HEK293 (cell line): Measurements from ENCODE around the gene ITGB6.
"Not testable (repeated sequence)": the region's sequence is repeated elsewhere in the genome, so short reads cannot be mapped to it uniquely, and the experiment has no call there.

Experiments used
- CTCF ChIA-PET: fragments of 350-600 bp; formaldehyde crosslinking; extraction: SDS; loops from one replicate; lab custom pipeline; 2021; ENCODE audit warnings: antibody characterized with exemption; lab: Yijun Ruan, JAX
- POLR2A ChIA-PET: fragments of 300-600 bp; formaldehyde crosslinking; extraction: SDS; loops from one replicate; lab custom pipeline; 2020; ENCODE audit warnings: antibody characterized with exemption, inconsistent platforms; lab: Yijun Ruan, JAX
- H3K27ac ChIP-seq: fragments of 200-500 bp; sonication (Bioruptor generic); 2 replicates; pipeline ENCODE4 v1.5.1; 2014; ENCODE audit warnings: low read depth, low read length, control low read depth, inconsistent platforms; ENCODE audit errors: extremely low read depth
- H3K36me3 ChIP-seq, 2 experiments: fragments of 200-500 bp in 1 of 2; sonication (Bioruptor generic) in 1 of 2; 1 replicate in 1 of 2; 2 replicates in 1 of 2; pipeline ENCODE4 v1.5.1; 2014 to 2017; ENCODE audit warnings: inconsistent platforms in 2 of 2, low read length in 2 of 2; ENCODE audit not compliant: control insufficient read depth in 2 of 2, insufficient read depth in 1 of 2
- H3K4me1 ChIP-seq: fragments of 200-500 bp; sonication (Bioruptor generic); 2 replicates; pipeline ENCODE4 v1.5.1; 2014; ENCODE audit warnings: mild to moderate bottlenecking, low read length, inconsistent platforms; ENCODE audit not compliant: control insufficient read depth, insufficient read depth
- H3K4me3 ChIP-seq: 2 replicates; pipeline ENCODE4 v1.5.1; 2011; ENCODE audit warnings: low read depth, mild to moderate bottlenecking, control low read depth, low read length, moderate library complexity
- H3K9me3 ChIP-seq: fragments of 200-500 bp; sonication (Bioruptor generic); 2 replicates; pipeline ENCODE4 v1.5.1; 2014; ENCODE audit warnings: low read depth, low read length, inconsistent platforms; ENCODE audit not compliant: control insufficient read depth, insufficient read depth
- GLIS1 ChIP-seq: fragments of 450-650 bp; formaldehyde crosslinking; IDR thresholded peaks from 2 replicates; pipeline ENCODE4 v1.5.1; 2016; ENCODE audit warnings: missing biosample characterization, missing genetic modification characterization
- HOXC10 ChIP-seq: sonication (generic); formaldehyde crosslinking; IDR thresholded peaks from 2 replicates; pipeline ENCODE4 v1.8.1; 2023; ENCODE audit warnings: mild to moderate bottlenecking, missing genetic modification reagents
- IKZF3 ChIP-seq: fragments of 450-650 bp; IDR thresholded peaks from 2 replicates; pipeline ENCODE4 v1.5.0; 2018; ENCODE audit warnings: missing biosample characterization, mild to moderate bottlenecking, missing genetic modification characterization, moderate library complexity
- KLF16 ChIP-seq: fragments of 450-650 bp; formaldehyde crosslinking; IDR thresholded peaks from 2 replicates; pipeline ENCODE4 v1.5.1; 2017; ENCODE audit warnings: missing biosample characterization, missing genetic modification characterization
- KLF17 ChIP-seq: fragments of 450-650 bp; formaldehyde crosslinking; IDR thresholded peaks from 2 replicates; pipeline ENCODE4 v1.5.1; 2016; ENCODE audit warnings: missing biosample characterization, missing genetic modification characterization
- OSR2 ChIP-seq: fragments of 450-650 bp; formaldehyde crosslinking; IDR thresholded peaks from 2 replicates; pipeline ENCODE4 v1.5.1; 2016; ENCODE audit warnings: missing biosample characterization, missing genetic modification characterization
- SP3 ChIP-seq: fragments of 450-650 bp; formaldehyde crosslinking; IDR thresholded peaks from 2 replicates; pipeline ENCODE4 v1.5.1; 2016; ENCODE audit warnings: missing biosample characterization, missing genetic modification characterization
- ZFP41 ChIP-seq: fragments of 450-650 bp; formaldehyde crosslinking; IDR thresholded peaks from 2 replicates; pipeline ENCODE4 v1.5.1; 2016; ENCODE audit warnings: missing biosample characterization, missing genetic modification characterization, borderline replicate concordance
- ZNF121 ChIP-seq: fragments of 450-650 bp; formaldehyde crosslinking; IDR thresholded peaks from 2 replicates; pipeline ENCODE4 v1.5.1; 2016; ENCODE audit warnings: missing biosample characterization, missing genetic modification characterization
- ZNF157 ChIP-seq: fragments of 450-650 bp; formaldehyde crosslinking; IDR thresholded peaks from 2 replicates; pipeline ENCODE4 v1.5.1; 2016; ENCODE audit warnings: missing biosample characterization, missing genetic modification characterization
- ZNF239 ChIP-seq: fragments of 450-650 bp; formaldehyde crosslinking; IDR thresholded peaks from 2 replicates; pipeline ENCODE4 v1.5.1; 2016; ENCODE audit warnings: missing biosample characterization, missing genetic modification characterization
- ZNF292 ChIP-seq: fragments of 450-650 bp; formaldehyde crosslinking; IDR thresholded peaks from 2 replicates; pipeline ENCODE4 v1.5.1; 2016; ENCODE audit warnings: low read depth, missing biosample characterization, missing genetic modification characterization, borderline replicate concordance
- ZNF341 ChIP-seq: fragments of 450-650 bp; formaldehyde crosslinking; IDR thresholded peaks from 2 replicates; pipeline ENCODE4; 2016; ENCODE audit warnings: low read depth, missing biosample characterization, missing genetic modification characterization
- ZNF391 ChIP-seq: fragments of 450-650 bp; formaldehyde crosslinking; IDR thresholded peaks from 2 replicates; pipeline ENCODE4 v1.5.1; 2016; ENCODE audit warnings: low read depth, missing biosample characterization, missing genetic modification characterization, borderline replicate concordance
- ZNF433 ChIP-seq: fragments of 450-650 bp; formaldehyde crosslinking; IDR thresholded peaks from 2 replicates; pipeline ENCODE4 v1.5.1; 2016; ENCODE audit warnings: missing biosample characterization, missing genetic modification characterization, low read depth
- ZNF488 ChIP-seq: fragments of 450-650 bp; formaldehyde crosslinking; IDR thresholded peaks from 2 replicates; pipeline ENCODE4 v1.5.1; 2016; ENCODE audit warnings: missing biosample characterization, missing genetic modification characterization
- ZNF596 ChIP-seq: fragments of 450-650 bp; IDR thresholded peaks from 2 replicates; pipeline ENCODE4 v1.5.0; 2018; ENCODE audit warnings: missing biosample characterization, mild to moderate bottlenecking, missing genetic modification characterization, moderate library complexity
- ZSCAN18 ChIP-seq: fragments of 450-650 bp; formaldehyde crosslinking; IDR thresholded peaks from 2 replicates; pipeline ENCODE4 v1.5.1; 2016; ENCODE audit warnings: missing biosample characterization, missing genetic modification characterization
- TF ChIP-seq, protein P1 (sequence below): fragments of 450-650 bp; formaldehyde crosslinking; IDR thresholded peaks from 2 replicates; pipeline ENCODE4 v1.5.0; 2017; ENCODE audit warnings: missing biosample characterization, missing genetic modification characterization, borderline replicate concordance

Gene ITGB6

DNA sequence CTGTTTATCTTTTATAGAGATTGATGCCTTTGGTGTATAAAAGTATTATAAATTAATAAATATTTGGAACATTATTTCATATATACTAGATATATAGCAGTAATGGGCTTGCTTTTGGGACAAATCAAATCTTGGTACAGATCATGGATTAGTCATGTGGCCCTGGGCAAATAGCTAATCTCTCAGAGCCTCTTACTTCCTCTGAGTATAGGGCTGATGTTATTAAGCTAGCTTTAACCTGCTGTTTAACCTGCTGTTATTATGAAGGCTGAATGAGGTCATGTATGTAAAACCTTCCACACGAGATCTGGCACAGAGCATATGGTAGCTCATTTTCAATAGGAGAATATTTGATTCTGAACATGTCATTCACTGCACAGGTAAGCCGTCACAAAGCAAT is 5.7 kb downstream of the ITGB6 start:
- no peak for TF ChIP-seq ZNF157
- TF ChIP-seq ZNF292 (tag by site-specific recombination): no peak
- Histone ChIP-seq H3K9me3 (no peaks in the 10 kb centered on the region), H3K4me3 (no peak overlapping the region), H3K4me1 (no peaks in the 10 kb centered on the region), H3K27ac (no peak overlapping the region), H3K36me3 (no peaks in the 10 kb centered on the region)
- CTCF ChIA-PET: interaction anchor here (2.4 kb wide), 1 partner anchor 16 kb away, joined by 9 read pairs; no protein-coding TSS in a partner anchor
- POLR2A ChIA-PET: no interaction called here

- H3K36me3 ChIP-seq, CTCF ChIA-PET, H3K27ac ChIP-seq, H3K4me1 ChIP-seq, H3K4me3 ChIP-seq, POLR2A ChIA-PET, H3K9me3 ChIP-seq: not testable (repeated sequence)
Observed at GRCh38 chr2:160181146-160181836, 18.8 kb downstream of the ITGB6 start.

GRCh38 chr2:160180690-160181089 is 19.4 kb downstream of the ITGB6 start:
- H3K4me3 ChIP-seq, H3K4me1 ChIP-seq, POLR2A ChIA-PET: not testable (repeated sequence)

GRCh38 chr2:160180172-160180571 is 19.9 kb downstream of the ITGB6 start:
- CTCF ChIA-PET: no interaction called here
- TF ChIP-seq KLF17 (tag by site-specific recombination): no peak
- TF ChIP-seq OSR2 (tag by site-specific recombination): no peak
- no peak for TF ChIP-seq ZNF433 (tag by site-specific recombination)
- TF ChIP-seq SP3 (tag by site-specific recombination): no peak
- no peak for TF ChIP-seq IKZF3 (tag by site-specific recombination)
- TF ChIP-seq KLF16: no peak
- no peak for TF ChIP-seq ZFP41
- TF ChIP-seq ZNF121 (tag by site-specific recombination): no peak
- no peak for TF ChIP-seq GLIS1 (tag by site-specific recombination)
- no peak for TF ChIP-seq ZSCAN18 (tag by site-specific recombination)
- TF ChIP-seq ZNF341 (tag by site-specific recombination): no peak
- no peak for TF ChIP-seq HOXC10
- TF ChIP-seq ZNF596 (tag by site-specific recombination): no peak
- TF ChIP-seq, protein P1, sequence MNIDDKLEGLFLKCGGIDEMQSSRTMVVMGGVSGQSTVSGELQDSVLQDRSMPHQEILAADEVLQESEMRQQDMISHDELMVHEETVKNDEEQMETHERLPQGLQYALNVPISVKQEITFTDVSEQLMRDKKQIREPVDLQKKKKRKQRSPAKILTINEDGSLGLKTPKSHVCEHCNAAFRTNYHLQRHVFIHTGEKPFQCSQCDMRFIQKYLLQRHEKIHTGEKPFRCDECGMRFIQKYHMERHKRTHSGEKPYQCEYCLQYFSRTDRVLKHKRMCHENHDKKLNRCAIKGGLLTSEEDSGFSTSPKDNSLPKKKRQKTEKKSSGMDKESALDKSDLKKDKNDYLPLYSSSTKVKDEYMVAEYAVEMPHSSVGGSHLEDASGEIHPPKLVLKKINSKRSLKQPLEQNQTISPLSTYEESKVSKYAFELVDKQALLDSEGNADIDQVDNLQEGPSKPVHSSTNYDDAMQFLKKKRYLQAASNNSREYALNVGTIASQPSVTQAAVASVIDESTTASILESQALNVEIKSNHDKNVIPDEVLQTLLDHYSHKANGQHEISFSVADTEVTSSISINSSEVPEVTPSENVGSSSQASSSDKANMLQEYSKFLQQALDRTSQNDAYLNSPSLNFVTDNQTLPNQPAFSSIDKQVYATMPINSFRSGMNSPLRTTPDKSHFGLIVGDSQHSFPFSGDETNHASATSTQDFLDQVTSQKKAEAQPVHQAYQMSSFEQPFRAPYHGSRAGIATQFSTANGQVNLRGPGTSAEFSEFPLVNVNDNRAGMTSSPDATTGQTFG (tag by site-specific recombination): no peak
- TF ChIP-seq ZNF488 (tag by site-specific recombination): no peak
- TF ChIP-seq ZNF239 (tag by site-specific recombination): no peak
- TF ChIP-seq ZNF391 (tag by site-specific recombination): no peak
- Histone ChIP-seq H3K9me3 (no peaks in the 10 kb centered on the region), H3K4me1 (no peaks in the 10 kb centered on the region), H3K4me3 (no peak overlapping the region), H3K27ac (no peak overlapping the region), H3K36me3 (no peaks in the 10 kb centered on the region)
- POLR2A ChIA-PET: interaction anchor here (0.7 kb wide), 1 partner anchor 408 kb away, joined by 3 read pairs; no protein-coding TSS in a partner anchor

More at GRCh38 chr2:160180690-160181089, 19.4 kb downstream of the ITGB6 start:
- H3K36me3 ChIP-seq, H3K27ac ChIP-seq, CTCF ChIA-PET, H3K9me3 ChIP-seq: not testable (repeated sequence)
